Caco-2 (cell line): Measurements from ENCODE around the gene CRTC1. TPM values are rescaled to one million over a fixed set of nuclear protein-coding genes. Genes with fewer than 3 reads are reported as not detected.

Source experiments
- BruUV-seq: library from RNA; stranded (reverse); fragments of 400-500 nt; replicated peaks from 2 replicates; lab custom pipeline; 2021; lab: Mats Ljungman, UMichigan
- CTCF ChIA-PET: fragments of 300-600 bp; sonication (Branson Sonifier 250); formaldehyde crosslinking; loops from one replicate; lab custom pipeline; 2022; ENCODE audit warnings: antibody characterized with exemption; lab: Charles Lee
- POLR2A ChIA-PET: fragments of 300-600 bp; sonication (Branson Sonifier 250); formaldehyde crosslinking; loops from one replicate; lab custom pipeline; 2022; ENCODE audit warnings: antibody characterized with exemption; lab: Charles Lee
- DNase-seq, 2 experiments: peaks; one replicate each; pipeline versions ENCODE4 v3.0.0 to v3.0.0-alpha.2; 2020 to 2022
- H3K27me3 ChIP-seq: replicated peaks from 2 replicates; pipeline ENCODE4 v1.6.0; 2011; ENCODE audit warnings: low read length; ENCODE audit not compliant: control insufficient read depth, insufficient read depth
- H3K36me3 ChIP-seq: 2 replicates; pipeline ENCODE4 v1.5.1; 2011; ENCODE audit warnings: low read length; ENCODE audit not compliant: control insufficient read depth, insufficient read depth
- H3K4me1 ChIP-seq: fragments of 250-450 bp; sonication (Bioruptor Pico); 2 replicates; pipeline ENCODE4 v1.5.1; 2020; ENCODE audit warnings: mild to moderate bottlenecking
- H3K4me3 ChIP-seq: 2 replicates; pipeline ENCODE4 v1.5.1; 2011; ENCODE audit warnings: low read depth, mild to moderate bottlenecking, control low read depth, low read length
- H3K9me3 ChIP-seq: fragments of 250-450 bp; sonication (Bioruptor Pico); 2 replicates; pipeline ENCODE4 v1.5.1; 2020; ENCODE audit warnings: mild to moderate bottlenecking, moderate library complexity
- H3K27ac Mint-ChIP-seq: one replicate; pipeline ENCODE4 v1.8.0; 2022; ENCODE audit warnings: mixed read lengths; ENCODE audit not compliant: unreplicated experiment
- H3K27me3 Mint-ChIP-seq: one replicate; pipeline ENCODE4 v1.8.0; 2022; ENCODE audit warnings: mixed read lengths; ENCODE audit not compliant: insufficient read depth, unreplicated experiment
- H3K36me3 Mint-ChIP-seq: one replicate; pipeline ENCODE4 v1.8.0; 2022; ENCODE audit warnings: mild to moderate bottlenecking, mixed read lengths; ENCODE audit not compliant: insufficient read depth, unreplicated experiment
- H3K4me1 Mint-ChIP-seq: one replicate; pipeline ENCODE4 v1.8.0; 2022; ENCODE audit warnings: low read depth, mixed read lengths; ENCODE audit not compliant: unreplicated experiment
- H3K4me3 Mint-ChIP-seq: one replicate; pipeline ENCODE4 v1.8.0; 2022; ENCODE audit warnings: mild to moderate bottlenecking, moderate library complexity, mixed read lengths; ENCODE audit not compliant: unreplicated experiment
- H3K9me3 Mint-ChIP-seq: one replicate; pipeline ENCODE4 v1.8.0; 2022; ENCODE audit warnings: mixed read lengths; ENCODE audit not compliant: unreplicated experiment
- intact Hi-C: fragments of 100-400 bp; cut with micrococcal nuclease; formaldehyde crosslinking; loops from one replicate; pipeline ENCODE4 v1.10.0; 2022; ENCODE audit not compliant: unreplicated experiment
- total RNA-seq: library from RNA; stranded (reverse); gene quantifications from 2 replicates; pipeline ENCODE4 v1.2.3, GENCODE V29; 2022
- TF ChIP-seq, protein P1 (sequence below), 2 experiments: fragments of 200-600 bp in 1 of 2; IDR thresholded peaks; 1 replicate in 1 of 2; 2 replicates in 1 of 2; pipeline versions ENCODE4 v1.5.1 to v1.8.0; 2011 to 2022; ENCODE audit warnings: antibody characterized with exemption in 1 of 2, control low read depth in 1 of 2, inconsistent platforms in 1 of 2, low read depth in 1 of 2, low read length in 1 of 2, mild to moderate bottlenecking in 1 of 2, moderate library complexity in 1 of 2; ENCODE audit not compliant: insufficient read depth in 1 of 2, severe bottlenecking in 1 of 2, unreplicated experiment in 1 of 2

CRTC1 gene
- total RNA-seq, 1 experiment from 2014 or later: 13.8 TPM

DNA sequence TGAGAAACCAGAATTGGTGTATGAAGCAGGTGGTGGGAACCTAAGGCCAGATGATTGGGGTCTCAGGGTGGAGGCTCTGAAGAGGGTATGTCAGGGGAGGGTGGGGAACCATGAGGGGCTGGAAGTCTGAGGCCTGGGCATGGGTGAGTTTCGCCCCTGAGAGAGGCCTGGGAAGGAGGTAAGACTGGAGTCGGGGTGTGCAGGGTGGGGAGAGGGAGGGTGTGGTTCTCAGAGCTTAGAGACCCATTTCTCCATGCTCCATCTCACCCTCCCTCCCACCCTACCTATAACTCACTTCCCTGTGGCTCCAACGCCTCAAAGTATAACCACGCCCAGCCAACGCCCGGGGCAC lies 47.7 kb upstream of the CRTC1 start:
- TF ChIP-seq, protein P1, sequence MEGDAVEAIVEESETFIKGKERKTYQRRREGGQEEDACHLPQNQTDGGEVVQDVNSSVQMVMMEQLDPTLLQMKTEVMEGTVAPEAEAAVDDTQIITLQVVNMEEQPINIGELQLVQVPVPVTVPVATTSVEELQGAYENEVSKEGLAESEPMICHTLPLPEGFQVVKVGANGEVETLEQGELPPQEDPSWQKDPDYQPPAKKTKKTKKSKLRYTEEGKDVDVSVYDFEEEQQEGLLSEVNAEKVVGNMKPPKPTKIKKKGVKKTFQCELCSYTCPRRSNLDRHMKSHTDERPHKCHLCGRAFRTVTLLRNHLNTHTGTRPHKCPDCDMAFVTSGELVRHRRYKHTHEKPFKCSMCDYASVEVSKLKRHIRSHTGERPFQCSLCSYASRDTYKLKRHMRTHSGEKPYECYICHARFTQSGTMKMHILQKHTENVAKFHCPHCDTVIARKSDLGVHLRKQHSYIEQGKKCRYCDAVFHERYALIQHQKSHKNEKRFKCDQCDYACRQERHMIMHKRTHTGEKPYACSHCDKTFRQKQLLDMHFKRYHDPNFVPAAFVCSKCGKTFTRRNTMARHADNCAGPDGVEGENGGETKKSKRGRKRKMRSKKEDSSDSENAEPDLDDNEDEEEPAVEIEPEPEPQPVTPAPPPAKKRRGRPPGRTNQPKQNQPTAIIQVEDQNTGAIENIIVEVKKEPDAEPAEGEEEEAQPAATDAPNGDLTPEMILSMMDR (IDR thresholded peaks at IDR 0.05; ENCODE audit: insufficient read depth in 1 of 2, low read depth in 1 of 2, low read length in 1 of 2, severe bottlenecking in 1 of 2, unreplicated experiment in 1 of 2): no peak
- Histone ChIP-seq H3K4me3 (peak overlapping the region; percentile 29), H3K4me1 (peaks cover 15% of the 10 kb centered on the region), H3K9me3 (no peaks in the 10 kb centered on the region), H3K27me3 (no peaks in the 10 kb centered on the region), H3K36me3 (no peaks in the 10 kb centered on the region)
- intact Hi-C loops: loop anchor here (1.0 to 2.0 kb wide), 2 partner anchors 47 to 114 kb away; partner anchors contain the start of genes ELL and REX1BD
- DNase-seq: no peak
- ChIA-PET POLR2A (no interaction called here), CTCF (interaction anchor here (1.1 kb wide), 1 partner anchor 211 kb away, joined by 3 read pairs; no protein-coding TSS in a partner anchor)
- Mint-ChIP-seq H3K27ac (peak overlapping the region; percentile 69), H3K27me3 (peaks cover 6% of the 10 kb centered on the region), H3K4me1 (peaks cover 15% of the 10 kb centered on the region), H3K4me3 (peak overlapping the region; percentile 76), H3K9me3 (no peaks in the 10 kb centered on the region), H3K36me3 (peaks cover 9% of the 10 kb centered on the region)
- no TSS peak for BruUV-seq

DNA sequence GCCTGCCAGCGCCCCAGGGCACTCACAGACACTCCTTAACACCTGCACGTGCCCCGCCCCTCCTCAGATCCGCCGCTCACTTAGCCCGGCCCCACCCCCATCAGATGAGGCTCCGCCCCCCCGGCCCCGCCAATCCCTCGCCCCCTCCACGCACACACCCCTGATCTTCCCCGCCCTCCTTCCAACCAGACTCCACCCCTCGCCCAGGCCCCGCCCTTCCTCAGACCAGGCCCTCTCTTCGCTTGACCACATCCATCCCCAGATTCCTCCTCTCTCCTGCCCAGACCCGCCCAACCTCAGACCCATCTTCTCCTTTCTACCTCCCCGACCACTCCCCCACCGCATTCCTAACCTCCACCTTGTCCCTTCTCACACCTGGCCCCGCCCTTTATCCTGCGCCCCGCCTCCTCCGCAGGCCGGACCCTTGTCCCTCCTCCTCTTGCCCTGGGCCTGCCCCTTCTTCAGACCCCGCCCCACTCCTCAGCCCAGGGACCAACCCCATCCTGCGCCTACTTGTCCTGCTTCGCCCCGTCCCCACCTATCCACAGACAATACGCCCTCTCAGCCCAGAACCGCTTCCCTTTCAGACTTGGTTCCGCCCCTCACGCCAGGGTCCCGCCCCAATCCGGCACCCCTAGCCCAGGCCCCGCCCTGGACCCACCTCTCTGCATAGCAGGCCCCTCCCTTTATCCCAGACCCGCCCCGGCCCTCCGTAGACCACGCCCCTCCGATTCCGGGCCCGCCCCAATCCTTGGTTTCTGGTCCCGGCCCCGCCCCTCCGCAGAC lies 47.1 kb upstream of the CRTC1 start:
- Mint-ChIP-seq H3K4me3 (peak overlapping the region; percentile 76), H3K27me3 (peaks cover 6% of the 10 kb centered on the region), H3K27ac (peak overlapping the region; percentile 69), H3K36me3 (peaks cover 9% of the 10 kb centered on the region), H3K4me1 (peaks cover 15% of the 10 kb centered on the region), H3K9me3 (no peaks in the 10 kb centered on the region)
- ChIA-PET POLR2A (no interaction called here), CTCF (no interaction called here)
- no peaks in the 10 kb centered on the region for H3K9me3 ChIP-seq
- peak overlapping the region; percentile 98 for H3K4me3 ChIP-seq
- TF ChIP-seq, protein P1 (IDR thresholded peaks at IDR 0.05; ENCODE audit: insufficient read depth in 1 of 2, low read depth in 1 of 2, low read length in 1 of 2, severe bottlenecking in 1 of 2, unreplicated experiment in 1 of 2): no peak
- H3K36me3 ChIP-seq: no peaks in the 10 kb centered on the region
- BruUV-seq: no TSS peak
- DNase-seq: peak; percentile 98 to 99
- intact Hi-C loops: loop anchor here (1.0 to 2.0 kb wide), 2 partner anchors 48 to 114 kb away; partner anchors contain the start of genes ELL and REX1BD
- no peaks in the 10 kb centered on the region for H3K27me3 ChIP-seq
- peaks cover 15% of the 10 kb centered on the region for H3K4me1 ChIP-seq

DNA sequence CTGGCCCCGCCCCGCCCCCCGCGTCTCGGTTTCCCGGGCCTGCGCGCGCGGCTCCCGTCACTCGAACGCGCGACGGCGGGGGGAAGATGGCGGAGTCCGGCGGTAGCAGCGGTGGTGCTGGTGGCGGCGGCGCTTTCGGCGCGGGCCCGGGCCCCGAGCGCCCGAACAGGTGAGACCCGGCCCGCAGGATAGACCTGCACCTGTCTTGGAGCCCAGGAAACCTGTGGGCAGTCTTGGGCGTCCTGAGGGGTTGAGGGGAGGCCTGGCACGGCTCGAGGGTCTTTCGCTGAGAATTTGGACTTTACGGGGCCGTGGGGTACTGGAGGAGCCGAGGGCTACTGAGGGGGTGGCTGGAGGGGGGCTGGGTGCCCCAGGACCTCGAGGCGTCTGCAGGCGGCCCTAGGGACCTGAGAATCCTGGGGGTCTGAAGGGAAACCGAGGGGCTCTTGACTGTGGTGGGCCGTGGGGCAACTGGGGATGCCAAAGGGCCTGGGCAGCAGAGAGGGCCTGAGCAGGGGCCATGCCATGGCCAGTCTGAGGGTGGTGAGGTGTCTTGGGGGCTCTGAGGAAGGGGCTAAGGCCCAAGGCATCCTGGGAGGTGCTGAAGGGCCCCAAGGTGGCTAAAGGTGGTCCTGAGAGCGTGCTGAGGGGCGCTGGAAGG lies 46.4 kb upstream of the CRTC1 start, which contains the start of gene KLHL26:
Gene KLHL26 (plus strand): TSS at position 60 of the 661 bp plus-strand sequence. CDS start 27 bp downstream, at position 87.
- no peaks in the 10 kb centered on the region for H3K27me3 ChIP-seq
- peaks cover 15% of the 10 kb centered on the region for H3K4me1 ChIP-seq
- H3K9me3 ChIP-seq: no peaks in the 10 kb centered on the region
- no peaks in the 10 kb centered on the region for H3K36me3 ChIP-seq
- POLR2A ChIA-PET: no interaction called here
- intact Hi-C loops: loop anchor here (1.0 to 2.0 kb wide), 2 partner anchors 48 to 115 kb away; partner anchors contain the start of genes ELL and REX1BD
- TF ChIP-seq, protein P1 (IDR thresholded peaks at IDR 0.05; ENCODE audit: insufficient read depth in 1 of 2, low read depth in 1 of 2, low read length in 1 of 2, severe bottlenecking in 1 of 2, unreplicated experiment in 1 of 2): no peak
- Mint-ChIP-seq H3K4me3 (peak within 1 kb of the TSS; percentile 76), H3K36me3 (peaks cover 9% of the 10 kb centered on the region), H3K27me3 (peaks cover 6% of the 10 kb centered on the region), H3K9me3 (no peaks in the 10 kb centered on the region), H3K4me1 (peaks cover 15% of the 10 kb centered on the region), H3K27ac (peak within 1 kb of the TSS; percentile 69)
- H3K4me3 ChIP-seq: peak within 1 kb of the TSS; percentile 98
- CTCF ChIA-PET: no interaction called here
- no peak for DNase-seq
- no TSS peak for BruUV-seq
